CD4-positive, alpha-beta T cell treated with Interleukin-12 subunit alpha and Interleukin-12 subunit beta, for 1 hour (primary cell): Measurements from ENCODE around the gene DENND1C.

Experiments
- DNase-seq: peaks from one replicate; pipeline ENCODE4 v3.0.0-alpha.2; 2020

The DENND1C gene

GRCh38 chr19:6476896-6477431 lies 4.6 kb downstream of the DENND1C start:
- no peak for DNase-seq

DNA sequence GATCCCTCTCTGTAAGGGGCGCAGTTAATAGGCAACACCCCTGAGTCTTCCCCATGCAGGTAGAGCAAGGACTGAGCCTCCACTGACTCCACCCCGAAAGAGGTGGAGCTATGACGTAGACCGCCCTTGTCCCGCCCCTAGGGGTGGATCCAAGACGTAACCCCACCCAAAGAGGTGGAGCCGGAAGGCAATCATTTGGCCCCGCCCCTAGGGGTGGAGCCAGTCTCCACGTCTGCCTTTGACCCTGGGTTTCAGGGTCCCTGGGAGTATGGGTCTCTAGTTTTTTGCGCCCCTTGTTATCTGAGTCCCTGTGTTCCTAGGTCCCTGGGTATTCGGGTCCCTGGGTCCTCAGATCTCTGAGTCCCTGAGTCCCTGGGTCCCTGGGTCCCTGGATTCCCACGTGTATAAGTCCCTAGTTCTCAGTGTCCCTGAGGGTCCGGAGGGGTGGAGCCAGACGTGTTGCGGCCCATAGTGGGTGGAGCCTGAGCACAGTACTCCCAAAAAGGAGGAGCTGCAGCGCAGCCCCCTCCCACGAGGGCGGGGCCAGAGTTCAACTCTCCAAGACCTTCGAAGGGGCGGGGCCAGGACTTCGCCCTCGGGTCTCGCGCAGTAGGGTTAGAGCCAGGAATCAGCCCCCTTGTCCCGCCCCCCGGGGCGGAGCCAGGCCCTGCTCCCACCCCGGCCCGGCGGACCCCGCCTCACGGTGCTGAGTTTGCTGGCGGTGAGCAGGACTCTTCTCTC lies 5.3 kb downstream of the DENND1C start:
- peak; percentile 71 for DNase-seq

DNA sequence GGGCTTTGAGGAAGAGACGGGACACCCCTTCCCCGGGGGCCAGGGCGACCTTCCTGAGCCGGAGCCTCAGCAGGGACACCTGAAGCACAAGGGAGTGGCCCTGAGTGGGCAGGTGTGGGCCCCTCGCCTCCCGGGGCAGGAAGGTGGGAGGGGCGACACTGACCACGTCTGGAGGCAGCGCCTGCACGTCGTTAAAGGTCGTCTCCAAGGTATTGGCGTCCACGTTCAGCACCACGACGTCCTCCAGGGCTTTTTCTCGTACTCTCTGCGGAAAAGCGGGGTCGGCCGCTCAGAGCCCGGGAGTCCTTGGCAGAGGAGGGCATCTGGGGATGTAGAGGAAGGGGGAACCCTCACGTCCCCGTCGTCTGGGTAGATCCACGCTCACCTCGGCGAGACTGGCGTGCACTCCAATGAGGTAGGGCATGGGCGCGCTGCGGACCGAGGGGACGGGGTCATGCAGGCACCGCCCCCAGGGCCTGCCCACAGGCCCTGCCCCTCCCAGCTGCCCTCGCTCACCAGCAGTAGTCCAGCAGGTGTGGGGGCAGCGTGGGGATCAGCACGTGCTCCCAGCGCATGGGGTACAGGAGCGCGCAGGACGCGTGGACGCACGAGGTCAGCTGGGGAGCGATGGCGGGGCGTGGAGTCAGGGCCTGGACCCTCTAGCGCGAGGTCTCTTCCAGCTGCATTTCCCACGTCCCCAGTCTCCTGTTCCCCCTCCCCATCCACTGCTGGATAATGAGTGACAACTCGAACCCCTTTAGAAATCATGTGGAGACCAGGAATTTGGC lies 6.1 kb downstream of the DENND1C start:
- no peak for DNase-seq

GRCh38 chr19:6473647-6474046 lies 7.9 kb downstream of the DENND1C start:
- no peak for DNase-seq

GRCh38 chr19:6472713-6473112 lies 8.9 kb downstream of the DENND1C start:
- no peak for DNase-seq

DNA sequence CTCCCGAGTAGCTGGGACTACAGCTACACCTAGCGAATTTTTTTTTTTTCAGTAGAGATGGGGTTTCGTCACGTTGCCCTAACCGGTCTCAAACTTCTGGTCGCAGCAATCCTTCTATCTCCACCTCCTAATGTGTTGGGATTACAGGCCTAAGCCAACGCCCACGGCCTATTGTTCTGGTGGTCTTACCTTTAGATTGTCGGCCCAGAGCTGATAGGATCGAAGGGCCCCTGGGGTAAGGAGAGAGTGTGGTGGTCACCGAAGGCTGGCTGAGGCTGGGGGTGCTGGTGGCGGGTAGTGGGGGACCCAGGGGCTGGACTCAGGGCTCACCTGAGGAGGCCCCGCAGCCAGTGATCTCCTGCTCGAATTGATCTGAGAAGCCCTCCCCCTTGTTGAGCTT lies 10.5 kb downstream of the DENND1C start:
- no peak for DNase-seq

DNA sequence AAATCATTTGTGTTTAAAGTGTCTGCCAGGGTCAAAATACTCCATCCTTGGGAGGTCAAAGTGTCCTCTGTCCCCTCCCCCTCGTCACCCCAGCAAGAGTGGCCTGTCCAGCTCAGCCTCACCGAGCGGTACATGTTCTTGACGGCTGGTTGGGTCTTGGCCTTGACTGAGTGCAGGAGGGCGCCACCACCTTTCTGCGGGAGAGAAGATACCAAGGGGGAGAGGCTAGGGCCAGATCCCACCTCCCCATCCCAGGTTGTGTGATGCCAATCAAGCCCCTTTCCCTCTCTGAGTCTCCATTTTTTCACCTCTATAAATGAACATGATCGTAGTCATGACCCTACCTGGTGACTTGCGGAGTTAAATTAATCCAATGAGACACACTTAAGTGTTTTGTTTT lies 11.4 kb downstream of the DENND1C start:
- DNase-seq, result no peak

DNA sequence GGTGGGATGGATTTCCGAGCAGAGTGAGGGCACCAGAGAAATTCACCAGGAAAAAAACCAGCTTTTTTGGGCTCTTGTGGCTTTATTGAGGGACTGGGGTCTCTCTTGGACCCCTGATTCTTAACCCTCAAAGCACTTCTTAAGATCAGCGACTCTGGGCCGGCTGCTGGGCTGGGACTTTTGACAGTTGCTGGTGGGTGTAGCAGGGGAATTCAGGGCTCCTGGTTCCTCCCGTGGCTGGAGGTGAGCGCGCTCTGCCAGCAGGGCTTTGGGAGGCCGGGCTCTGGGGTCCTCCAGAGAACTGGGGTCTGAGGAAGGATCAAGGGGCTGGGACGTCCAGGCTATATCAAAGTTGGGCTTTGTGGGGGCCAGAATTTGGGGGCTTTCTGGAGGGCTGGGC lies 14.2 kb downstream of the DENND1C start:
- DNase-seq, result no peak

DNA sequence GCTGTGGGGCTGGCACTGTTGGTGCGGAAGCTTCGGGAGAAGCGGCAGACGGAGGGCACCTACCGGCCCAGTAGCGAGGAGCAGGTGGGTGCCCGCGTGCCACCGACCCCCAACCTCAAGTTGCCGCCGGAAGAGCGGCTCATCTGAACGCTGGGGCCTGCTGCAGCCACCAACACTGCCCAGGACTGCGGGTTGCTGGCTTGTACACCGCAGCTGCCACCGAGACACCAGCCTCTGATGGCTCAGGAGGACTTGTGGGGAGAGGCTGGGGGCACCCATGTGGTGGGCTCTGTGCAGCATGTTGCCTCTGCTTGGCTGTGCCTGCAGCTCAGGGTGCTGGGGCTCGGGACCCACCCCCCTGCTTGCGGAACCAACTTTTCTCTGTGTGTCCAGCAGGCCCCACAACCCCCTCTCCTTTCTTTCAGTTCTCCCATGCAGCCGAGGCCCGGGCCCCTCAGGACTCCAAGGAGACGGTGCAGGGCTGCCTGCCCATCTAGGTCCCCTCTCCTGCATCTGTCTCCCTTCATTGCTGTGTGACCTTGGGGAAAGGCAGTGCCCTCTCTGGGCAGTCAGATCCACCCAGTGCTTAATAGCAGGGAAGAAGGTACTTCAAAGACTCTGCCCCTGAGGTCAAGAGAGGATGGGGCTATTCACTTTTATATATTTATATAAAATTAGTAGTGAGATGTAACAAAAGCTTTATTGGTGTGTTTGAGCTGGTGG lies 14.9 kb downstream of the DENND1C start:
- no peak for DNase-seq

- DNase-seq, result no peak
Measured at GRCh38 chr19:6465663-6466062, 15.9 kb downstream of the DENND1C start.

- no peak for DNase-seq
Measured at GRCh38 chr19:6465006-6465405, 16.6 kb downstream of the DENND1C start.

- peak; percentile 70 for DNase-seq
Measured at GRCh38 chr19:6464070-6464873, 17.3 kb downstream of the DENND1C start, which contains the start of gene CRB3. CRB3 (plus strand) TSS chr19:6464271; CDS start chr19:6464702, 431 bp downstream.

GRCh38 chr19:6460099-6460884 lies 21.3 kb downstream of the DENND1C start:
- peak; percentile 97 for DNase-seq

DNA sequence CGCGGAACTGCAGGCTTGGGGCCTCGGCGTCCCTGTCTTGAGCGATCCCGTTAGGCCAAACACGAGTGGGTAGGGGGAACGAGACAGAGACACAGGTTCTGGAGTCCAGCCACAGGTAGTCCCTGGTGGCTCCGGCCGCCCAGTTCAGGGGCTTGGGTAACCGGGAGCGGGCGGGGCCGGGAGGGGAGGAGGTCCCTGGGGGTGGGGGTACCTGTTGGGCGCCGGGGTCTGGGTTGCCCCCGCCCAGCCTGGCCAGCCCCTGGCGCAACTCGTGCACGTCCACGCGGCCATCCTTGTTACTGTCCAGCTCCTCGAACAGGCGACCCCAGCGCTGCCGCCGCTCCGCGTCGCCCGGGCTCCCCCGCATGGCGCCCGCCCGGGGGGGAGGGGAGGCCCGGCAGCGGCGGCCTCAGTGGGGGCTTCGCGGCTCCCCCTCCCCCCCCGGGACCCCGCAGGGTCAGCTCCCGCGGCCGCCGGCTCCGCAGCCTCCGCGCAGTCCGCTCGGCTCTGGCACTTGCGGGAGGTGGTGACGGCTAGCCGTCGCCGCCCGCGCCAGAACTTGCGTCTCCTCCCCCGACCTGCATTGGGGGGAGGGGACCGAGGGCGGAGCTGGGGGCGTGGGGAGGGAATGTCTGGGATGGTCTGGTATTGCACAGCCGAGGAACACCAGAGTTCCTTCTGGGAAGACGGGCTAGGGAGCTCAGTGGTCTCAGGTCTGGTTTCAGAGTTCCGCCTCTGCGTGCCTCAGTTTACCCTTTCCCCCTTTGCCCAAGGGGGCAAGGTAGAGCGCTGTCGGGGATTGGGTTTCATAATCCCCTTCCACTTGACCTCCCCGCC lies 22.1 kb downstream of the DENND1C start, which contains the start of gene SLC25A23:
Gene SLC25A23, minus strand, starts transcription at position 531 of the 837 bp plus-strand sequence. Its CDS starts 164 bp downstream, at position 367.
- DNase-seq, result peak; percentile 65

DNA sequence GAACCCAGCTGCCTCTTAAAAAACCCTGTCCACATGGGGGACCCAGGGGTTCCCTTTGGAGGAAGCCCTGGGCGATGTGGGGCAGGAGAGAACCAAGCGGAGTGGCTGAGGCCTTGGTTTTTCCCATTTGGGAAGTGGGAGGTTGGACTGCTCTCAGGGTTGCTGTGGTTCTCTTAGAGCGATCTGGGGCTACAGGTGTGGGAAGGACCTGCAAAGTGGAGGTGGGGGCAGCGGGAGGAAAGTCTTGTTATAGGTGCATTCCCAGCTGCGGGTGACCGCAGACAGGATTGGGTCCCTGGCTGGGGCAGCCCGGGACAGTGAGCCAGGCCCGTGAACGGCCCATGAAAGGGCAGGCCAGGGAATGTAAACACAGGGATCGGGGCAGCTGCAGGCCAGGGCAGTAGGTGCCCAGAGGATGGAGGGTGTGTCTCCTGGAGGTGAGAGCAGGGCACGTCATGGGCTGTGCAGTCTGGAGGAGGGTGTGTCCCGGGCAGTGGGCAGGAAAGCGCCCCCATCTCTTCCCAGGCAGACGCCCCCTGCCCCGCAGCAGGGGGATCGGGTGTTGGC lies 22.8 kb downstream of the DENND1C start:
- no peak for DNase-seq

DNA sequence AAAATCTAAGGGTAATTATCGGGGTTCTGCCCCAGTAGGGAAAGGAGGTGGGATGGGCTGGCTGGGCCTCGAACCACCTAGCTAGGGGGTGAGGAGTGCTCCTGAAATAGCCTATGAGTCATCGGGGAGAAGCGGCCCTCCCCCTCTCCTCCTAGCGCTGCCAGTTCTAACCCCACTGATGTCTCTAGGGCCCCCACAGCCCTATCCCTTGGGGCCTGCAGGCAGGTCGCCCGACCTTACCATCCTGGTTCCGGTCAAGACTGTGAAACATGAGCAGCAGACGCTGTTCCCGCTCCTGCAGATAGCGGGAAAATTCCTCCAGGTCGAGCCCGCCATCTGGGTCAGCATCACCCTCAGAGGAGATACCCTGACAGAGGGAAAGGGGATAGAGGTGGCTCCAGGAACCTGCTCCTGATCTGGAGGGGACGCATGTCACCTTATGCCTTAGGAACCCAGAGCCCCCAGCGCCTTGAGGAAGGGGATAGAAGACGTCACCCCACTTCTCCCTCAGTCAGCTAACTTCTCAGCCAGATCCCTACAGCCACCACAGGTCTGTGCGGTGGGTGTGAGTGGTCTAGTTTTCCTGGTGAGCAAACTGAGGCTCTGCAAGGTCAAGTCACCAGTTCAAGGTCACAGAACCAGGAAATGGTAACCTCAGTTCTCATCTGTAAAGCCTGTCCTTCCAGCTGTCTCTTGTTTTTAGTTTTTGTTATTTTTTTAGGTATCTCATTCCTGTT lies 23.5 kb downstream of the DENND1C start:
- no peak for DNase-seq

- no peak for DNase-seq
Measured at GRCh38 chr19:6455924-6456323, 25.7 kb downstream of the DENND1C start.

GRCh38 chr19:6453951-6454565 lies 27.5 kb downstream of the DENND1C start:
- DNase-seq, result no peak

DNA sequence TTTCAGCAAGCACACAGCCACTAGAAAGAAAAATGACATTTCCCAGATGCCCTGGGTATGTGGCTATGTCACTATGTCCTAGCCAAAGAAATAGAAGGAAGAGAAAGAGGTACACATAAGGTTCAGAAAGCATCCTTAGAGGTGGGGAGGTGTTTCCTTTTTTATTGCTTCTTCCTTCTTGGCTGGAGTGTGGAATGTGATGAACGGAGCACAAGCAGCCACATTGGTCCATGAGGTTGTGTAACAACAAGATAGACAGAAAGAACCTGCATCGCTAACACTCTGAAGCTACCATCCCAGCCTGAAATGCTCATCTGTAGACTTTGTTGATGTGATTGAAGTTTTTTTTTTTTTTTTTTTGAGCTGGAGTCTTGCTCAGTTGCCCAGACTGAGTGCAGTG lies 28.7 kb downstream of the DENND1C start:
- DNase-seq, result no peak
